ENCODE data around the gene VLDLR.

The VLDLR gene

GRCh38 chr9:2621722-2622460 is at the start of gene VLDLR:
Gene VLDLR (plus strand): TSS chr9:2621787. CDS start chr9:2622190, 403 bp downstream.
- peak; percentile 38 for DNase-seq (ENCODE audit: low spot score)

- DNase-seq (ENCODE audit: low spot score), result no peak
Observed at GRCh38 chr9:2574203-2574602, 47.4 kb upstream of the VLDLR start.

- no peak for DNase-seq (ENCODE audit: low spot score)
Observed at GRCh38 chr9:2576631-2577030, 45.0 kb upstream of the VLDLR start.

- no peak for DNase-seq (ENCODE audit: low spot score)
Observed at GRCh38 chr9:2583308-2584013, 38.1 kb upstream of the VLDLR start.

- no peak for DNase-seq (ENCODE audit: low spot score)
Observed at GRCh38 chr9:2591967-2592366, 29.6 kb upstream of the VLDLR start.

- no peak for DNase-seq (ENCODE audit: low spot score)
Observed at GRCh38 chr9:2593744-2594143, 27.8 kb upstream of the VLDLR start.

GRCh38 chr9:2595973-2596372 is 25.6 kb upstream of the VLDLR start:
- no peak for DNase-seq (ENCODE audit: low spot score)

GRCh38 chr9:2597483-2597882 is 24.1 kb upstream of the VLDLR start:
- DNase-seq (ENCODE audit: low spot score), result no peak

- no peak for DNase-seq (ENCODE audit: low spot score)
Observed at GRCh38 chr9:2599896-2600295, 21.7 kb upstream of the VLDLR start.

- no peak for DNase-seq (ENCODE audit: low spot score)
Observed at GRCh38 chr9:2600307-2600706, 21.3 kb upstream of the VLDLR start.

- no peak for DNase-seq (ENCODE audit: low spot score)
Observed at GRCh38 chr9:2601785-2602378, 19.7 kb upstream of the VLDLR start.

- DNase-seq (ENCODE audit: low spot score), result no peak
Observed at GRCh38 chr9:2602704-2603116, 18.9 kb upstream of the VLDLR start.

- DNase-seq (ENCODE audit: low spot score), result no peak
Observed at GRCh38 chr9:2603621-2604020, 18.0 kb upstream of the VLDLR start.

- no peak for DNase-seq (ENCODE audit: low spot score)
Observed at GRCh38 chr9:2605246-2605645, 16.3 kb upstream of the VLDLR start.

GRCh38 chr9:2608276-2608675 is 13.3 kb upstream of the VLDLR start:
- DNase-seq (ENCODE audit: low spot score), result no peak

GRCh38 chr9:2610985-2611384 is 10.6 kb upstream of the VLDLR start:
- no peak for DNase-seq (ENCODE audit: low spot score)

GRCh38 chr9:2611961-2612360 is 9.6 kb upstream of the VLDLR start:
- DNase-seq (ENCODE audit: low spot score), result no peak

- no peak for DNase-seq (ENCODE audit: low spot score)
Observed at GRCh38 chr9:2613730-2614271, 7.8 kb upstream of the VLDLR start.

- no peak for DNase-seq (ENCODE audit: low spot score)
Observed at GRCh38 chr9:2615497-2615896, 6.1 kb upstream of the VLDLR start.

GRCh38 chr9:2616692-2617377 is 4.8 kb upstream of the VLDLR start:
- no peak for DNase-seq (ENCODE audit: low spot score)

- DNase-seq (ENCODE audit: low spot score), result no peak
Observed at GRCh38 chr9:2618289-2618688, 3.3 kb upstream of the VLDLR start.

Data from germinal center (tissue), 1 donor.